Neural crest cell (in vitro differentiated cells): ENCODE data around the gene XAGE2. TPM values are rescaled to one million over a fixed set of nuclear protein-coding genes. Genes with fewer than 3 reads are reported as not detected.
A peak's percentile ranks its signal among the peaks of the same experiment; 100 is the strongest.
"Not testable (repeated sequence)": the region's sequence is repeated elsewhere in the genome, so short reads cannot be mapped to it uniquely, and the experiment has no call there.

Source experiments
- DNase-seq: peaks from one replicate; pipeline ENCODE4 v3.0.0; 2021; ENCODE audit warnings: low read depth, mixed read lengths, low spot score
- H3K27ac Mint-ChIP-seq: one replicate; pipeline ENCODE4 v1.8.0; 2021; ENCODE audit warnings: mild to moderate bottlenecking, mixed read lengths; ENCODE audit not compliant: unreplicated experiment
- H3K27me3 Mint-ChIP-seq: 2 replicates; pipeline ENCODE4 v1.8.0; 2021; ENCODE audit warnings: low read depth, mild to moderate bottlenecking, mixed read lengths
- H3K36me3 Mint-ChIP-seq: 2 replicates; pipeline ENCODE4 v1.8.0; 2021; ENCODE audit warnings: low read depth, mild to moderate bottlenecking, mixed read lengths
- H3K4me1 Mint-ChIP-seq: 2 replicates; pipeline ENCODE4 v1.8.0; 2021; ENCODE audit warnings: mixed read lengths
- H3K4me3 Mint-ChIP-seq: one replicate; pipeline ENCODE4 v1.8.0; 2021; ENCODE audit warnings: mild to moderate bottlenecking, mixed read lengths
- H3K9me3 Mint-ChIP-seq: 2 replicates; pipeline ENCODE4 v1.8.0; 2021; ENCODE audit warnings: mixed read lengths
- long read RNA-seq: library from polyadenylated mRNA; unstranded; transcript quantifications from one replicate; pipeline ENCODE4 v2.0.0, GENCODE V29; 2020
- total RNA-seq: library from RNA; stranded (reverse); gene quantifications from 2 replicates; pipeline ENCODE4 v1.2.1, GENCODE V29; 2021
- TF ChIP-seq, protein P1 (sequence below): fragments of 200-600 bp; sonication (generic); conservative IDR thresholded peaks from 2 replicates; pipeline ENCODE4 v1.5.0; 2021; ENCODE audit warnings: antibody characterized with exemption, mild to moderate bottlenecking

XAGE2 gene, protein sequence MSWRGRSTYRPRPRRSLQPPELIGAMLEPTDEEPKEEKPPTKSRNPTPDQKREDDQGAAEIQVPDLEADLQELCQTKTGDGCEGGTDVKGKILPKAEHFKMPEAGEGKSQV
- not detected in 2 replicates for total RNA-seq
- long read RNA-seq, result 0 reads

DNA sequence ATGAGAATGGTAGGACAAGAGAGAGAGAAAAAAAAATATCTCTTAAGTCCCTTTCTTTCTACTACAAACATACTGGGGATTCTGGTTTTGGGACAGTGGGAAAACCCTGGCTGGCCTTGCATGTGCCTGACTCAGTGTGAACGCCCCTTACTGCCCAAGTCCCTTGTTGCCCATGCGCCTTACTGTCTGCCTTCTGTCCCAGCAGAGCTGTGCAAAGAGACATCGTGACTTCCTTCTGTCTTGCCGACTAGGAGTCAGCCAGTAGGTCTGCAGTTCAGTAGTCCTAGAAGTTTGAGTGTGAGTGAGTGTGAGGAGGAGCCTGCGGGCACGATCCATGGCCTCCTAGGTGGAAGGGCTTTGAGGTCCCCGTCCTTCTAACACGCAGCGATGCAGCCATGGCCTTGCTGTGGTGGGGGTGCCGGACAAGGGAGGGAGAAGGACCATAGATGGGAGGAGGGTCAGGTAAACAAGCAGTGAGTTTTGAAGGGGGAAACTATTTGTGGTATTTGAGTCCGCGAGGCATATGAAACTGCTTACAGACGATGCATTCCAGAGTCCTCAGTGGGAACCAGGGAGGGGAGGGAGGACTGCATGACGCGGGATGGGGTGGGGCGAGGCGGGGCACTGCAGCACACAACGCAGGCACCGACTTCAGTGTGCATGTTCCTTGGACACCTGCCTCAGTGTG is at the start of gene XAGE2:
XAGE2 (plus strand) TSS at position 654 of the 688 bp plus-strand sequence. CDS start 994 bp downstream, outside the sequence.
- no peak within 1 kb of the TSS for H3K4me3 Mint-ChIP-seq
- peaks cover 14% of the 10 kb centered on the region for H3K27me3 Mint-ChIP-seq
- H3K9me3 Mint-ChIP-seq, result no peaks in the 10 kb centered on the region
- H3K27ac Mint-ChIP-seq, result no peak within 1 kb of the TSS
- H3K36me3 Mint-ChIP-seq, result no peaks in the 10 kb centered on the region
- TF ChIP-seq, protein P1, sequence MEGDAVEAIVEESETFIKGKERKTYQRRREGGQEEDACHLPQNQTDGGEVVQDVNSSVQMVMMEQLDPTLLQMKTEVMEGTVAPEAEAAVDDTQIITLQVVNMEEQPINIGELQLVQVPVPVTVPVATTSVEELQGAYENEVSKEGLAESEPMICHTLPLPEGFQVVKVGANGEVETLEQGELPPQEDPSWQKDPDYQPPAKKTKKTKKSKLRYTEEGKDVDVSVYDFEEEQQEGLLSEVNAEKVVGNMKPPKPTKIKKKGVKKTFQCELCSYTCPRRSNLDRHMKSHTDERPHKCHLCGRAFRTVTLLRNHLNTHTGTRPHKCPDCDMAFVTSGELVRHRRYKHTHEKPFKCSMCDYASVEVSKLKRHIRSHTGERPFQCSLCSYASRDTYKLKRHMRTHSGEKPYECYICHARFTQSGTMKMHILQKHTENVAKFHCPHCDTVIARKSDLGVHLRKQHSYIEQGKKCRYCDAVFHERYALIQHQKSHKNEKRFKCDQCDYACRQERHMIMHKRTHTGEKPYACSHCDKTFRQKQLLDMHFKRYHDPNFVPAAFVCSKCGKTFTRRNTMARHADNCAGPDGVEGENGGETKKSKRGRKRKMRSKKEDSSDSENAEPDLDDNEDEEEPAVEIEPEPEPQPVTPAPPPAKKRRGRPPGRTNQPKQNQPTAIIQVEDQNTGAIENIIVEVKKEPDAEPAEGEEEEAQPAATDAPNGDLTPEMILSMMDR, result no peak
- no peak for DNase-seq
- no peaks in the 10 kb centered on the region for H3K4me1 Mint-ChIP-seq

DNA sequence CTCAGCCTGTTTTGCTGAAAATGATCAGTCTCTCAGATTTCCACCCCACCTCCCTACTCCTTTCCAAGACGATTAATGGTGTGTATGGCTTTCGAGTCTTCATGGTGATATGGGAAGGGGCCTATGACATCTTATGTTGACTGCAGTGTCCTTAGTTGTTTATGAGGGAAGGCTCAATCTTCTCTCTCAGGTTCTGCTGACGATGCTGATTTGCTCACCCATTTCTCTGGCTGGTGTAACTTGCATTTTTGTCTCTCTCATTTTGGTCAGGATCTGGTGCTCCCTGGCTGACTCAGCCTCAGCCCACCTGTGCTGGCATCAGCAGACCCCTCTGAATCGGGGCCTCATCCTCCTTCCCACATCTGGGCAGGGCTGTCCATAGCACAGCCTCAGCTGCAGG is 31.4 kb upstream of the XAGE2 start:
- H3K9me3 Mint-ChIP-seq, result peaks cover 10% of the 10 kb centered on the region
- no peaks in the 10 kb centered on the region for H3K4me1 Mint-ChIP-seq
- H3K27ac Mint-ChIP-seq, result no peak overlapping the region
- no peak for DNase-seq
- no peak overlapping the region for H3K4me3 Mint-ChIP-seq
- TF ChIP-seq, protein P1, result no peak
- peaks cover 2% of the 10 kb centered on the region for H3K27me3 Mint-ChIP-seq
- no peaks in the 10 kb centered on the region for H3K36me3 Mint-ChIP-seq

DNA sequence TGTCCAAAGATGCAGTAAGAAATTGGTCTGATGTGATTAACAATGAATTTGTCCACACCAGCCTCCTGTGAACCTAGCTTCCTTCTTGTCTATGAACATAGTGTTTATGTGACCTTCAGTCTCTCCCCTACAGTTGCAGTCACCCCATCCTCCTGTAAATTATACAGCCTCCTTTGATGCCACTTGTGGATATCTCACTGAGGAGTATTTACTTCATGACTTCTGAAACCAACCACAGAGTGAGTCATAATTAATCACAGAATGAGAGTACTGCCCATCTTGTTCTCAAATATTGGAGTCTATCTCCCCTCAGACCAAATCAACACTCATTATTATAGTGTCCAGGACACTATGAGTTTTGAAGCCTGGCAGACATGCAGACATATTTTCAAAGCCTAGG is 27.3 kb upstream of the XAGE2 start:
- H3K27me3 Mint-ChIP-seq, result peaks cover 5% of the 10 kb centered on the region
- H3K9me3 Mint-ChIP-seq, result peaks cover 6% of the 10 kb centered on the region

DNA sequence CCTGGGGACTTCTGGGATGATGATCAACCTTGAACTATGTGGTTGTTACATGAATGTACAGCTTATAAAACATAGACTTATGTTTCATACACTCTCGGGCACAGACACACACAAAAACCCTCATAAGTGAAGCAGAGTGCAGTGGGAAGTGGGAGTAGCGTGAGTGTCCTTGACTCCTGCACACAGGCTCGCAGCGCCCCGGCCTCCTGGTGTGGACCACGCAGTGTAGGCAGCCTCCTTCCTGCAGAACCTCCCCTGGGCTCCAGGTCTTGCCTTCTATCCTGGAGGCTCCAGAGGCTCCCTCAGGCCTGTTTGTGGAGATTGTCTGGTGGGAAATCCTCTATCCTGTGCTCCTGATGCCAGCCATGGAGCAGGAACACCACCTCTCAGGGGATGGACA is 25.7 kb upstream of the XAGE2 start:
- not testable (repeated sequence) for H3K4me1 Mint-ChIP-seq, H3K27me3 Mint-ChIP-seq, DNase-seq, H3K27ac Mint-ChIP-seq, H3K9me3 Mint-ChIP-seq, H3K4me3 Mint-ChIP-seq, H3K36me3 Mint-ChIP-seq

More for the DNA sequence above, 27.3 kb upstream of the XAGE2 start:
- no peak for DNase-seq
- TF ChIP-seq, protein P1, result no peak
- Mint-ChIP-seq H3K4me3 (no peak overlapping the region), H3K27ac (no peak overlapping the region), H3K36me3 (no peaks in the 10 kb centered on the region), H3K4me1 (no peaks in the 10 kb centered on the region)

DNA sequence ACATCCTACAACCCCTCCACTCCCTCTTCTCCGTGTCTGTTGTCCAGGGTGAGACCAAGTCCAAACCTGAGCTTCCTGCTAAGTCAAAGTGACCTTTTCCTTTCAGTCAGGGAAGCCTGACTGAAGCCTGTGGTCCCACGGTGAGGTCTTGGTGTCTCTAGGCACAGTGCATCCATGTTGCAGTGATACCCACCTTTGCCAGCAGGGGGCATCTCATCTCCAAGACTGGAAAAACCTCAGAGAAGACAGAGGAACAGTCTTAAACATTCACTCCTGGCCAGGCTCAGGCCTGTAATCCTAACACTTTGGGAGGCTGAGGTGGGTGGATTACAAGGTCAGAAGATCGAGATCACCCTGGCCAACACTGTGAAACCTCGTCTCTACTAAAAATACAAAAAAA is 23.4 kb upstream of the XAGE2 start:
- H3K36me3 Mint-ChIP-seq, H3K27me3 Mint-ChIP-seq, H3K4me3 Mint-ChIP-seq, H3K4me1 Mint-ChIP-seq, H3K9me3 Mint-ChIP-seq: not testable (repeated sequence)
- DNase-seq, result peak; percentile 51
- TF ChIP-seq, protein P1, result peak; percentile 61
- H3K27ac Mint-ChIP-seq, result peak overlapping the region; percentile 23
